GM11168 (cell line): ENCODE measurements around the gene NTN3.

ENCODE experiments used
- in situ Hi-C: fragments of 300-500 bp; cut with MboI; formaldehyde crosslinking; loops from one replicate; pipeline ENCODE4 v1.12.0; 2022; ENCODE audit warnings: low sequenced_read_pairs; ENCODE audit not compliant: unreplicated experiment

Gene NTN3

DNA sequence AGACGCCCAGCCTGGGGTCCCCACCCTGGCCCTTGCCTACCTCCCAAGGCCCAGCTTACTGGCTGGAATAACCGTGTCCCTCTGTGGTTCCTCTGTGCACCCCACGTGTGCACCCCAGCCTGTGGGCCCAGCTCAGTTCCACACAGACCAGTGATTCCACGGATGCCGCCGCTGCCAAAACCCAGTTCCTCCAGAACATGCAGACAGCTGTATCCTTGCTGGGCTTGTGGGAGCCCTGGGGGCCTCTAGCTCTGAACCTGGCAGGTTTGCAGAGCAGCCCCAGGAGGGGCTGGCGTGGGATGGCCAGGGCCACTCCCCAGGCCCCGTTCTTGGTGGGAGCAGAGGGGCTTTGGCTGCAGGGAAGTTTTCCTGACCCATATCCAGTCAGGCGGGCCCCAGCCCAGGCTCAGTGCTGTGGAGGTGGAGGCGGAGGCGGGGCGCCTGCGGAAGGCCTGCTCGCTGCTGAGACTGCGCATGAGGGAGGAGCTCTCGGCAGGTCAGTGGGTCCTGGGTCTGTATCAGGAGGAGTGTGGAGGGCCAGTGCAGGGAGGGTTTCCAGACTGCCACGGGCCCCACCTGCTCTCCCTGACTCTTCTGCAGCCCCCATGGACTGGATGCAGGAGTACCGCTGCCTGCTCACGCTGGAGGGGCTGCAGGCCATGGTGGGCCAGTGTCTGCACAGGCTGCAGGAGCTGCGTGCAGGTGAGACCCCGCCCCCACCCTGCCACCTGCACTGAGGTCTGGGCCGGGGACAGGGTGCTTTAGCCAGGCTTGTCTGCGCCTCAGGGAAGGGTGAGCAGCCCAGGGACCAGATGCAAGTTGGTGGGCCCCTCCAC lies 8.8 kb upstream of the NTN3 start:
- in situ Hi-C loops = no loop called here

DNA sequence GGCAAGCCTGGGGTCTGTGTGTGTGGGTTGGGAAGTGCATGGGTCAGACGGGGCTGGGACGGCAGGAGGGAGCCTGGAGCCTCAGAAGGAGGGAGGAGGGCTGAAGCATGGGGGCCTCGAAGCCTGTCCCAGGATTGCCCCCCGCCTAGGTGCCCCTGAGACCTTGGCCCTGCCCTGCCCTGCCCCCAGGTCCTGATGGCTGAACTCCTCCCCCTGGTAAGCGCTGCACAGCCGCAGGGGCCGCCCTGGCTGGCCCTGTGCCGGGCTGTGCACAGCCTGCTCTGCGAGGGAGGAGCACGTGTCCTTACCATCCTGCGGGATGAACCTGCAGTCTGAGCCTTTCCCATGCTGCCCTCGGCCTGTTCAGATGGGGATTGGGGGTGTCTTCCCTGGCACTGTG lies 6.8 kb upstream of the NTN3 start:
- in situ Hi-C loops = no loop called here

GRCh38 chr16:2465653-2466415 lies 5.3 kb upstream of the NTN3 start:
- in situ Hi-C loops = no loop called here

- in situ Hi-C loops = no loop called here
These were observed 4.2 kb upstream of the NTN3 start for GRCh38 chr16:2466667-2467527.

DNA sequence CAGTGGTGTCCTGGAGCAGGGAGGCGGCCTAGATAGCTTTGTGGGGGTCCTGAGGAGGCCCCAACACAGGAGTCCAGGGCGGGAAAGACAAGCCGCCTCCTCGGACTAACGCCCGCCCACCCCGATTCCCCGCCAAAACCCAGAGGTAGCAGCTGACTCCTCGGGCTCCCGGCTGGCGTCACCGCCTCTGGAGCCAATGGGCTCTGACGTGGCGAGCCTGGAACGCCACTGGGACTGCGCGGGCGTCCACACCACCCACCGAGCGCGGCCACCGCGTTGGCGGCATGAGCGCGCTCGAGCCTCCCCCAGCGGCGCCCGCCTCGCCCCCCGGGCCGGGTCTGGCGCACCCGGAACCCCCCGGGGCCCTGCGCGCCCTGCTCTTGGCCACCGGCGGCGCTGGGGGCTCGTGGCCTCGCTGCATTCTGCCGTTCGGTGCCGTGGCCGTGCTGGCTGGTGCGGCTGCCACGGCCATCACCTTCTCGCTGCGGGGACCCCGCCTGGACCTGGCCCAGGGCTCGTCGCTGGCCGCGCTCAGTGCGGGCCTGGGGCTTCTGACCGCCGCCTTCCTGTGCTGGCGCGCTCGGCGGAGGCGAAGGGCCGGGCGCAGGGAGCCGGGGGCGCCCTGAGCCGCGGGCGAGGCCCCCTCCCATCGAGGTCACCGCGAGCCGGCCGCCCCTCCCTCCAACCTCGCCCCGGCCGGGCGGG lies 3.4 kb upstream of the NTN3 start:
- in situ Hi-C loops = no loop called here

- in situ Hi-C loops = no loop called here
These were observed 2.8 kb upstream of the NTN3 start for GRCh38 chr16:2468233-2468724.

- in situ Hi-C loops = no loop called here
These were observed 2.2 kb upstream of the NTN3 start for GRCh38 chr16:2468725-2469398.

GRCh38 chr16:2469399-2470233 lies 1.5 kb upstream of the NTN3 start:
- in situ Hi-C loops = no loop called here

- in situ Hi-C loops = no loop called here
These were observed 879 bp upstream of the NTN3 start for GRCh38 chr16:2470234-2470601.

DNA sequence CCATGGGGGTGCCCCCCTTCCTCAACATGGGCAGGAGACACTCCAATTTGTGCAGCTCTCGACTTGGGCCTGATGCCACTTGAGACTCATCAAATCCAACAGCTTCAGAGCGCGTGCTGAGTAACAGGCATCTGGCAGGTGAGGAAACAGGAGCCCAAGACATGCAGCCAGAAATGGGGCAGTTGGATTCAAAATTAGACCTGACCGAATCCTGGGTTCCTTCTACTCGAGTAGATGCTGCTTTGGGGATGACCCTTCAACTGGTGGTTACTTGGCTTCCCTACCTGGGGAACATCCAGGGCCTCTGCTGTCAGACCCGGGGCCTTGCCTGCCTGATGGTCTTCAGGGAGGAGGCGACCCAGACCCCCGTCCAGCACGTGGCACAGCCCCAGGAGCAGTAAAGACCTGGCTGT lies 488 bp upstream of the NTN3 start:
- in situ Hi-C loops = no loop called here

- in situ Hi-C loops = no loop called here
These were observed 773 bp downstream of the NTN3 start for GRCh38 chr16:2471653-2472487.

DNA sequence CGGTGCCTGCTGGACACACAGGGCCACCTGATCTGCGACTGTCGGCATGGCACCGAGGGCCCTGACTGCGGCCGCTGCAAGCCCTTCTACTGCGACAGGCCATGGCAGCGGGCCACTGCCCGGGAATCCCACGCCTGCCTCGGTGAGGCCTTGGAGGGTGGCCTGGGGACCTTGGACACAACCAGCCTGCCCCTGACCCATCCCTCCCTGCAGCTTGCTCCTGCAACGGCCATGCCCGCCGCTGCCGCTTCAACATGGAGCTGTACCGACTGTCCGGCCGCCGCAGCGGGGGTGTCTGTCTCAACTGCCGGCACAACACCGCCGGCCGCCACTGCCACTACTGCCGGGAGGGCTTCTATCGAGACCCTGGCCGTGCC lies 1.4 kb downstream of the NTN3 start:
- in situ Hi-C loops = no loop called here

DNA sequence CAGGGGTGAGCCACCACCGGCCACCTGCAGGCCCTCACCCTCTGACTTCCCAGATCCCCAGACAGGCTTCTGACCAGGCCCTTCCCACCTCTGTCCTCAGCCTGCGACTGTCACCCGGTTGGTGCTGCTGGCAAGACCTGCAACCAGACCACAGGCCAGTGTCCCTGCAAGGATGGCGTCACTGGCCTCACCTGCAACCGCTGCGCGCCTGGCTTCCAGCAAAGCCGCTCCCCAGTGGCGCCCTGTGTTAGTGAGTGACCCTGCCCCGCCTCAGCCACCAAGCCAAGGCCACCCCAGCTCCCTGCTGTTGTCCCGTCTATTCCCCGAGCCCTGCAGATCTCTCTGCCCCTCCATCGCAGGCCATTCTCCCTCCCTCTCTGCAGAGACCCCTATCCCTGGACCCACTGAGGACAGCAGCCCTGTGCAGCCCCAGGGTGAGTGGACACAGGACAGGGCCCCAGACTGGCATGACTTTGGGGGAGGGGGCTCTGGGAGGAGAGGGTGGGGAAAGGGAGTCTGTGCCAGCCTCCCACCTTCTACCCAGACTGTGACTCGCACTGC lies 1.9 kb downstream of the NTN3 start:
- in situ Hi-C loops = no loop called here

DNA sequence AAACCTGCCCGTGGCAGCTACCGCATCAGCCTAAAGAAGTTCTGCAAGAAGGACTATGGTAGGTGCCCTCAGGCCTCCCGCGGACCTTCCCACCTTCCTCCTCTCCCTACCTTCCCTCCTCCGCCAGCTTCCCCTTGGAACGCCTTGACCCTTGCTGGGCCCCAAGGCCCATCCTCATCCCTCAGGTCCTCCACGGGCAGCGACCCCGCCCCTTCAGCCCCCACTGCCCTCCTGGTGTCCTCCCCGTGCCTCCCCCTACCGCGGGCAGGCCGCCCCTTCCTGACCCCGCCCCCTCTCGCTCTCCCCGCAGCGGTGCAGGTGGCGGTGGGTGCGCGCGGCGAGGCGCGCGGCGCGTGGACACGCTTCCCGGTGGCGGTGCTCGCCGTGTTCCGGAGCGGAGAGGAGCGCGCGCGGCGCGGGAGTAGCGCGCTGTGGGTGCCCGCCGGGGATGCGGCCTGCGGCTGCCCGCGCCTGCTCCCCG lies 2.4 kb downstream of the NTN3 start:
- in situ Hi-C loops = no loop called here

DNA sequence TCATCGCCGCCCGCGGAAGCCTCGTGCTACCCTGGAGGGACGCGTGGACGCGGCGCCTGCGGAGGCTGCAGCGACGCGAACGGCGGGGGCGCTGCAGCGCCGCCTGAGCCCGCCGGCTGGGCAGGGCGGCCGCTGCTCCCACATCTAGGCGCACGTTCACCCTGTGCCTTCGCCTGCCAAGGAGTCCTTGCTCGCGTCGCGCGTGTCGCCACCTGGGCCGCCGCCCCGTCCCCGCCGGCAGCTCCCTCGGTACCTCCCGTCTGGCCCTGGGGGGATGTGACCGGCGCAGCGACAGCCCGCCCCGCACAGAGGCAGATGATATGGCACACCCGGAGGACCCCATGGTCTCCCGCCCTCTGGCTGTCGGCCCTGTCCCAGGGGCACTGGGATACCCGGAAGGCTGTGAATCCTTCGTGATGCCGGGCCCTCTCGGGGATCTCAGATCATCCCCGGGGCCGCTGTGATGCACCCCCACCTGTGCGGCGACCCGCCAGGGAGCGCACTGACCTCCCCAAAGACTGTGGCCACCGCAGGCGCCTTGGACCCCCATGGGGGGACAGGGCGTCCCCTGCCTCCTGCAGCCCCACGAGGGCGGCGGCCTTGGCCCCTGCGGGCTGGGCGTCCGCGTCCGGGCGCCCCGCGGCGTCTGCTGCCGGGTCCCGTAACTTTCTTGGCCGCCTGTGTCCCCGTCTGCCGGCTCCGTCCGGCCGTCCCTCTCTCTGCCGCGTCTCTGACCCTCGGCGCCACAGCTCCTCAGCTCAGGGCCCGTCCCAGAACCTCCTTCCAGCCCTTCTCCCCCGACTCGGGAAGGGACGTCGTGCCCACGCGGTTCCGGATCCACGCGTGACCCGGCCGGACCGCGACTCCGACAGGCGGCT lies 3.1 kb downstream of the NTN3 start:
- in situ Hi-C loops = no loop called here

DNA sequence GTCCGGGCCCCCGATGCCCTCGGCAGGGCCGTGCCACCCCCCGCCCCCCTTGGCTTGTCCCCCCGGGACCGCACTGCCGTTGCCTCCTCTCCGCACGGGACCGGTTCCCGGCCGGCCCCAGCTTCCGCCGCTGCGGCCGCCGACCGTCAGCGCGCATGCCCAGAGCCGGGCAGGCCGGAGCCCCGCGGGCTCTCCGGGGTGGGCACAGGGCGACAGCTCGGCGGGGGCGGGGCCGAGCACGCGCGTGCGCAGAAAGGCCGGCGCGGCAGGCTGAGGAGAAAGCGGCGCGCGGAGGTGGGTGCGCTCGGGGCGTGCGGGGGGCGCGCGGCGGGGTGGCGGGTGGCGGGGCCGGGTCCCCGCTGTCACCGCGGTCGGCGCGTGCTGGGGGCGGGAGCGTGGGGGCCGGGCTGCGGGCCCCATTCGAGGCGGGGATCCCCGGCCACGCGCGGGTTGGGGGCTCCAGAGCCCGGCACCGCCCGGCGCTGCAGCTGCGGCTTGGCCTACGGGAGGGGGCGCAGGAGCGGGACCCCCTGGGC lies 3.8 kb downstream of the NTN3 start, which contains the start of gene TBC1D24:
Gene TBC1D24 (plus strand): TSS at position 251 of the 536 bp plus-strand sequence. CDS start 21,022 bp downstream, outside the sequence.
- in situ Hi-C loops = loop anchor here (25.0 kb wide), 2 partner anchors 138 to 463 kb away; partner anchors contain the start of genes ABCA3, NPW and ZNF598
